Left forelimb (tissue), 1 donor: ENCODE results near the gene PFN3.
A peak's percentile ranks its signal among the peaks of the same experiment; 100 is the strongest.

ENCODE experiments used
- DNase-seq: peaks from one replicate; pipeline ENCODE4 v3.0.0-alpha.2; 2018; ENCODE audit warnings: low spot score

PFN3 gene

DNA sequence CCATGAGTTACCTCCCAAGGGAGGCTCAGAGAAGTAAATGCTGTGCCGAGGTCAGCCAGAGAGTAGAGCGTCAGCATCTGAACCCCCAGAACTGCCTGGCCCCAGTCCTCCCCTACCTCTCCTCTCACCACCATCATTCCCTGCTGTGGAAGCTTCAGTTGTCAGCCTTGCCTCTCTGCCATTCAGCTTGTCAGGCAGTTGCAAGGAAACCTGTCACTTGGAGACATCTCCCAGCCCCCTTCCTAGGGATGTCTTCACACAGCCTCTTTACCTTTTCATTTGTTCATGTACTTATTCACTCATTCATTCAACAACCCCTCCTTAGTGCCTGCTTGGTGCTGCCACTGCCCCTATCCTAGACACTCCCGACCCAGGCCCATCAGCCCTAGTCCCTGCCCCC, 40.6 kb downstream of the PFN3 start:
- no peak for DNase-seq

DNA sequence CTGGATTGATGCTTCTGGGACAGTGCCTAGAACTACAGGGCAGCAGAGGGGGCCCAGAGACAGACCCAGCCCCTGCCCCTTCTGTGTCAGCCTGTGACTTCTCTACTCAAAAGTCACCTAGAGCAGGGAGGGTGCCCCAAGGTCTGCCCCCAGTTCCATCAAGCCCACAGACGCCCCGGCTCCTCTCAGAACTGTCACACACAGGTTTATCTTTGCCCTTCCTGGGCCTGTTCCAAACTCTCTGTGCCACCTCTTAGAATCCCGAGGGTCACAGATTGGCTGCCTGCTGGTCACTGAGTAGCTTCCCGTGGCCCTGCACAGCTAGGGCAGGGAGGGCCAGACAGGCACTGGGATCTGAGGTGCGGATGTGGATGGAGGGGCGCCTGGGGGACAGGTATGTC, 41.0 kb downstream of the PFN3 start:
- DNase-seq: no peak

DNA sequence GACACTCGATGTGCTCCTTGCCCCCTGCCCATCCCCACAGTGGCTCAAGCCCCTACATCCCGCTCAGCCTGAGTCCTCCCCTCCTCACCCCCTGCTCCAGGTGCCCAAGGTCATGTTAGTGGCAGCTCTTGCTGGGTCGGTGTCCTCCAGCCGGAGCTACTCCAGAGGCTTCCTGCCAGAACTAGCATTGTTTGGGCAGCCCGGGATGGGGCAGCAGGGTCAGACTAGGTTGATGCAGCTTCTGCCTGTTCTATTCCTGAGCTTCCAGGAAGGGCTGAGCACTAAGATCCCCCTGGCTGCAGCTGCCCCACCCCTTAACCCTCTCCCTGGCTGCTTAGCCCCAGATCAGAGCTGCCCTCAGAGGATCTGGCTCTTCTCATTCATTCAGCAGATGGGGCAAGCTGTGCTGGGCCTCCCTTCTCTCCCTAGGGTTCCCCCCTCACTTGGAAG, 42.1 kb downstream of the PFN3 start:
- DNase-seq: no peak

DNA sequence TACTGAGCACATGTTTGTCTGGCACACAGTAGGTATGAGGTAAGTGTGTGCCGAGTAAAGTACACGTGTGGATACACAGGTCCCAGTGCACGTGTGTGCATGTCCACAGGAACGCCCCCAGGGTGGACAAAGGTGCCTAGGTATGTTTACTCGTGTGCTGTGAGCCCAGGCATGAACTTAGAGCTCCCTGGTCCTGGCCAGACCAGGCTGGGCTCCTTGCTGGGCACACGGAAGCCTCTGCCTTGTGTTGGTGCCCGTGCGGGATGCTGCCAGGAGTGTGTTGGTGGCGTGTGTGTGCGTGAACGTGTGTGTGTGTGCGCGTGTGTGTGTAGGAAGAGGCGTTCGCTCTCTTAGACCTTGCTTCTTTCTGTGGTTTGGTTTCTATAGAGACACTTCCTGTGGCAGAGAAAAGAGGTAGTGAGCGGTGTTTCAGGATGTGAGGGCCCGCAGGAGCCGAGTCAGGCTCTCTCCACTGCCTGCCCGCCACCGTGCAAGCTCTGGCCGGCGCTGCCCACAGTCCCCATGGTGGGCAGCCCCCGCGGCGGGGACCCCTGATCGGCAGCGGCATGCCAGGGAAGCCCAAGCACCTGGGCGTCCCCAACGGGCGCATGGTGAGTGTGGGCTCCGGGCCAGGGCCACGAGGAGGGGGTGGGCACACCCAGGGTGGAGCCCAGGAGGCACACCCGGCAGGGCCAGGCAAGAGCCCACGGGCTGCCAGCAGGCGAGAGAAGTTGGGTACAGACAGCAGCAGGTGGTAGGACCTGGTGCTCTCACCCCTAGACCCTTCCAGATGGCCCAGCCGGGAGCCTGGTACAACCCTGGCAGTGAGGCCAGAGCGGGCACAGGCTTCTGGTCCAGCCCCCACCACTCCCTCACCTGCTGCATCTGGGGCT, 42.8 kb downstream of the PFN3 start, which contains the start of gene RGS14:
Gene RGS14 (plus strand): TSS at position 466 of the 893 bp plus-strand sequence. CDS start 101 bp downstream, at position 567.
- no peak for DNase-seq

DNA sequence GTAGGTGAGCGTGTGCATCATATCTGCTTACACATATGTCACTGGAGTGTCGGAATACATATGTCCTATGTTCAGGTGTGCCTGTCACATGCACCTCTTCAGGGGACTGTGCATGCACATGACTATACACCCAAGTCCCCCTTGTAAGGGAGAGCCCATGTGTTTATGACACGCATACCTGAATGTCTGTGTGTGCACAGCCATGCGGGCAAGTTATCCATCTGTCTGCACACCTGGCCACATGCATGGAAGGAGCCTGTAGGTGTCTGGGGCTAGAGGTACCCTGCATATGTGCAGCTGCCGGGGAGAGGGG, 43.4 kb downstream of the PFN3 start:
- DNase-seq: no peak

DNA sequence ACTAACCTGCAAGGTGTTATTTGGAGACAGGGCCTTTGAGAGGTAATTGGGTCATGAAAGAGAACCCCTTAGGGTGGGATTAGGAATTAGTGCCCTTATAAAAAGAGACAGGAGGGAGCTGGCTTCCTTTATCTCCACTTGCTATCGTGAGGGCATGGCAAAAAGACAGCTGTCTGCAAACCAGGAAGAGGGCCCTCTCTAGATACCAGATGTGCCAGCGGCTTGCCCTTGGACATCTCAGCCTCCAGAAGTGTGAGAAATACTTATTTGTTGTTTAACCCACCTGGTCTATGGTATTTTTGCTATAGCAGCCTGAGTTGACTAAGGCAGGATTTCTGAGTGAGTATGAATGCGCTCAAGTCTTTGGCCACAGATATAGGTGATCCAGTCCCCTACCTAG, 43.7 kb downstream of the PFN3 start:
- no peak for DNase-seq

DNA sequence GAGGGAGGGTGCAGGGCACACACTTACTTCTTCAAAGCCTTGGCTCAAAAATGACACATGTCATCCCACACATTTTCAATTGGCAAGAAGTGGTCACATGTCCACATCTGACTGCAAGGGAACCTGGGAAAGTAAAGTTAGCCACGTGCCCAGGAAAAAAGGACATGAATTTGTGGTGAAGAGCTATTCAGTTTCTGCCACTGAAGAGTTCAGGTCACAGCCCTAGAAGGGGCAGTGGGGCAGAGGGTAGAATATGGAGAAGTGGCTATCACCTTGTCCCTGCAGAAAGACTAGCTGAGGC, 44.6 kb downstream of the PFN3 start:
- no peak for DNase-seq

DNA sequence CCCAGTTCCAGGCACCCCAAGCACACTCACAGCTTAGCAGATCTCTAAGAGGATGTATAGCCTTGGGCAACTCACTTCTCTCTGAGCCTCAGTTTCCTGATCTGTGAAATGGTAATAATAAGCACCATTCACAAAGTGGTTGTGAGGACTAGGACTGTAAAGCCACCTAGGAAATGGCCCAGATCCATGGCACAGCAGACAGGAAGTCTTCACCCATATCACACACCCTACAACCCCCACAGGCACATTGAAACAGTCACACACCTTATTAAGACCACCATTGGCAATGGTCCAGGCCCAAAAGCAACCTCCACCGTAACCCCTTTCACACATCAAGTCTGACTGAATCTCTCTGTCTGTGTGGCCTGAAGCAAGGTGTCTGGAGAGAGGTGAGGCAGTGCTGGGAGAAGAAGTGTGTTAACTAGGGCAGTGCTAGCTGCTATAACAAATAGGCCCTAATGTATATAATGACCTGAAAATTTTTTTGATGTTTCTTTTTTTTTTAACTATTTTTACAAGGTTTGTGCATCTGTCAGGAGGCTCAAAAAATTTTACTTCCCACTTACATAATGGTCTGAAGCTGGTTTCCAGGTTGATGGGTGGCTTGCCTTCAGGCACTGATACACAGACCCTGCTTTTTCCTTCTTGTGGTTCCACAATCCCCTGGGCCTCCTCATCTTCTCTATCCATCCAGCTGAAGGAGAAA, 45.1 kb downstream of the PFN3 start:
- DNase-seq: no peak

DNA sequence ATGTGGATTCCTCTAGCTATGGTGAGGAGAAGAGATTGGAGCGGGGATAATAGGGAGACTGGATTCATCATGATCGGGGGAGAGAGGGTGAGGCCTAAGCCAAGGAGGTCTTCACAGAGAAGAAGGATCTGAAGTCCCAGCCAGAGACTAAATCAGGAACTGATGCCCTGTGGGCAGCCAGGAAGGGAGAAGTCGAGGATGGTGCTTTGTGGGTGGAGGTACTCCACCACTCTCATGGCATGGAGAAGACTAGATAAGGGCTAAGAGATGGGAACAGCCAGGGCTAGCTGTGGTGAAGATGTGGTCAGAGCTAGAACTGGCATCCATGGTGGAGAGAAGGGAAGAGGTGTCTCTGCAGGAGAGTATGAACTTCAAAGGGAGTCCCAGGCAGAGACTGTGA, 45.8 kb downstream of the PFN3 start:
- no peak for DNase-seq

DNA sequence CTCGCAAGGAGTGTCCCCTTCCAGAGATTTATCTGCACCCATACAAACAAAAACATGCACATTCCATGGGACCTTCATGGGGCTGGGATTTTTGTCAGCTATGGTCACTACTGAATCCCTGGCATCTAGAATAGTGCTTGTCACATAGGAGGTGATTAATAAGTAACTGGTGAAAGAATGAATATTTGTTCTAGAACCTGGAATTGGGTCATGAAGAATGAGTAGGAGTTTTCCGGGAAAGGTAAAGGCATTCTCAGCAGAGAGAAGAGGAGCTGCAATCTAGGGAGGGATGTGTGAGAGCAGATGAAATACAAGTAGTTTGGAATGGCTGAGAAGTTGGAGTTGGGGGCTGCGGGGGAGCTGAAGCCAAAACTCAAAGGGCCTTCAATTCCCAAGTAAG, 46.2 kb downstream of the PFN3 start:
- no peak for DNase-seq

DNA sequence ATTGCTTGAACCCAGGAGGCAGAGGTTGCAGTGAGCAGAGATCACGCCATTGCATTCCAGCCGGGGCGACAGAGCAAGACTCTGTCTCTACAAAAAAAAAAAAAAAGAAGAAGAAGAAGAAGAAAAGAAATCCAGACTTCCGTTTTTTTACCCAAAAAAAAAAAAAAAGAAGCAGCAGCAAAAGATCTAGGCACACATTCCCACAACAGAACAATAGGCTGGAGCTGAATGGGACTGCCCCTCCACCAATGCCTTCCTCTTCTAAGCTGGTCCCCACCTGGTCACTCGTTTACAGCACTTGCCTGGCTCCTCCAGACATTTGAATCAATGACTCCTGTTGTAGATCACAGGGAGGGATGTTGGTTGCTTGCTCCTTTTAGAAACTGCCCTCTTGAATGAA, 47.4 kb downstream of the PFN3 start:
- DNase-seq: no peak

DNA sequence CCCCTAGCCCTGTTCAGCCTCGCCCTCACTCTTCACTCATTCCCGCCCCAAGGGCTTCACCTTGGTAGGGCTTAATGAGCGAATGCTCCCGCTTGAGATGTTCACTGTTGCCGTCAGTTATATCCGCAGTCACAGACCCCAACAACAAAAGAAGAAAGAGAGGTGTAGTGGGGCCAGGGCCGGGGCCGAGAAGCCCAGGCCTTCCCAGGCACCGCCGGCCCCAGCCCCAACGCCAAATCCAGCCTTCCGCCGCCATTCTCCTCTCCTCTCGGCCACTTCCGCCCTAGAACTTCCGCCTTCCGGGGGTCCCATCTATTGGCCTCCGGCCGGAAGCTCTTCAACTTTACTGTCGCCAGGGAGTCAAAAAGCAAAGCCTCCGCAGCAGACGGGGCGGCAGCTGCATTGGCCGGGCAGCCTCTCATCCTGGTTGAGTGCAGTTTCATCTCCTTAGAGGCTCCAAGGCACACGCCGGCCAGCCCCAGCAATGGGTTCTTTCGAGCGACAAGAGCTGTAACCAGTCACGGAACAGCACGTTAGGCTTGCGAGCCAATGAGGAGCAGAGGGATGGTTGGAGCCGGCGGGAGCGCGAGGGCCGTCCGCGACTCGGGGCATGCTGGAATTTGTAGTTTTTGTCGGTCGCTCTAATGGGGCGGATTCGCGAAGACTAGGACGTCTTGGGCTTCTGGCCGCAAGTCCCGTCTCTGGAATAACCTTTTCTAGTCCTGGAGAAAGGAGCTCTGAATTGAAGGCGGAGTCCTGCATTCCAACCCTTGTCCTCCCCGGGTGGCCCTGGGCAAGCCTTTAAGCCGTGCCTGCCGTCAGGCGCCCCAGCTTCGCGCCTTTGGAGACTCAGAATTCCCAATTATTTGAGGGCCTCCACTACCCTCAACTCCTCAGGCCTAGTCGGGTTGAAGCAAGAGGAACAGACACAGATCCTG, 48.8 kb downstream of the PFN3 start, which contains the start of gene LMAN2:
Gene LMAN2 (minus strand): TSS at position 277 of the 938 bp plus-strand sequence. CDS start 21 bp downstream, at position 256.
- peak; percentile 94 for DNase-seq

DNA sequence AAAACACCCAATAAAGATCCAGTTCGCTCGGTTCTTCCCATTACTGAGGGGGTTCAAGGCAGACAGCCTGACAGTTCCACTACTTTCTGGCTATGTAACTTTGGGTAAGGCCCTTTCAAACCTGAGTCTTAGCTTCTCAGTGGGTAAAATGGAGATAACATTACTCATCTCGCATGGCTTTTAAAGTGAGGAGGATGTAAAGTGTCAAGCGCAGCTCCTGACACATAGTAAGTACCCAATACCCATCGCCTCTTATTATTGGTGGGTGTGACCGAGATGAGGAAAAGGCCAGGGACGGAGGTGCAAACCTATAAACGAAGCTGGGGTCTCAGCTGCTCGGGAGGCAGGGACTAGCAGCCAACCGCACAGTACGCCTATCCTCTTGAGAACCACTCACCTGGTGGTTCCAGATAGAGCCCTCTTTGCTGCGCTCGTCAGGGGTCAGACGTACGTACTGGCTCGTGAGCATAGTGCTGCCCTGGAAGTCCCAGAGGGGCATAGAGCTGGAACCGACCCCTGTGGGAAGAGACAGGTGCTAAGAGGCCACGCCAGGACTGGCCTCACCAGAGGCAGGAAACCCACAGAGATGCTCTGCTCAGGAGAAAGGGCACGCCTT, 49.6 kb downstream of the PFN3 start:
- no peak for DNase-seq
